H1 (cell line): Measurements from ENCODE around the gene LEKR1.

ENCODE experiments used
- CHD1 ChIP-seq: IDR thresholded peaks from 2 replicates; pipeline ENCODE4 v1.6.1; 2012; ENCODE audit warnings: low read depth, low read length, improper control_type of control experiment
- EGR1 ChIP-seq: IDR thresholded peaks from 2 replicates; pipeline ENCODE4 v1.6.1; 2011; ENCODE audit warnings: low read depth, low read length, borderline replicate concordance

- TF ChIP-seq CHD1 (no peak), EGR1 (no peak)
Observed at GRCh38 chr3:156939315-156939714, 113.2 kb downstream of the LEKR1 start.
